K562 (cell line): ENCODE results near the gene CBX8.

Experiments used
- ILK ChIP-seq: fragments of 450-650 bp; IDR thresholded peaks from 2 replicates; pipeline ENCODE4 v1.6.1; 2016; ENCODE audit warnings: missing genetic modification characterization, low read depth, mild to moderate bottlenecking, missing compliant biosample characterization, moderate library complexity, borderline replicate concordance
- KDM1A ChIP-seq, 2 experiments: fragments of 450-650 bp; IDR thresholded peaks; 2 replicates each; pipeline ENCODE4 v1.6.1; 2016; ENCODE audit warnings: mild to moderate bottlenecking in 2 of 2
- MBD2 ChIP-seq: sonication (generic); IDR thresholded peaks from 2 replicates; pipeline ENCODE4 v1.6.1; 2016; ENCODE audit warnings: low read depth, borderline replicate concordance
- MIER1 ChIP-seq: fragments of 450-650 bp; IDR thresholded peaks from 2 replicates; pipeline ENCODE4 v1.6.1; 2016; ENCODE audit warnings: antibody characterized with exemption, mild to moderate bottlenecking, low read depth
- MYC ChIP-seq, 2 experiments: fragments of 250-450 bp in 1 of 2; sonication (Bioruptor Pico) in 1 of 2; IDR thresholded peaks; 2 replicates each; pipeline versions ENCODE4 v1.5.1 to v1.6.1; 2012 to 2021; ENCODE audit warnings: low read depth in 2 of 2, borderline replicate concordance in 1 of 2, improper control_type of control experiment in 1 of 2, low read length in 1 of 2, mild to moderate bottlenecking in 1 of 2, moderate library complexity in 1 of 2
- NFRKB ChIP-seq: fragments of 450-650 bp; IDR thresholded peaks from 2 replicates; pipeline ENCODE4 v1.6.1; 2016; ENCODE audit warnings: low read depth
- ZNF197 ChIP-seq: fragments of 200-800 bp; sonication (Bioruptor generic); IDR thresholded peaks from 2 replicates; pipeline ENCODE4 v1.6.1; 2016; ENCODE audit warnings: low read depth, missing genetic modification characterization, missing compliant biosample characterization
- ZNF274 ChIP-seq: IDR thresholded peaks from 2 replicates; pipeline ENCODE4 v1.6.1; 2011; ENCODE audit warnings: low read depth, mild to moderate bottlenecking, low read length, moderate library complexity, borderline replicate concordance
- ZNF3 ChIP-seq: fragments of 250-450 bp; sonication (Bioruptor Pico); IDR thresholded peaks from 2 replicates; pipeline ENCODE4 v1.5.0; 2021; ENCODE audit warnings: mild to moderate bottlenecking, moderate library complexity
- TF ChIP-seq, protein P1 (sequence below): fragments of 250-450 bp; sonication (Bioruptor Pico); IDR thresholded peaks from 2 replicates; pipeline ENCODE4 v1.5.0; 2021; ENCODE audit warnings: mild to moderate bottlenecking, moderate library complexity
- TF ChIP-seq, protein P2 (sequence below): sonication (generic); formaldehyde crosslinking; IDR thresholded peaks from 2 replicates; pipeline ENCODE4 v1.8.1; 2023; ENCODE audit warnings: mild to moderate bottlenecking, missing genetic modification reagents
- TF ChIP-seq, protein P3 (sequence below): fragments of 250-450 bp; sonication (Bioruptor Pico); IDR thresholded peaks from 2 replicates; pipeline ENCODE4 v1.5.0; 2020; ENCODE audit warnings: mild to moderate bottlenecking, borderline replicate concordance
- TF ChIP-seq, protein P4 (sequence below): IDR thresholded peaks from 3 replicates; pipeline ENCODE4 v1.6.1; 2011; ENCODE audit warnings: borderline replicate concordance, mild to moderate bottlenecking; ENCODE audit not compliant: insufficient read length, insufficient read depth

DNA sequence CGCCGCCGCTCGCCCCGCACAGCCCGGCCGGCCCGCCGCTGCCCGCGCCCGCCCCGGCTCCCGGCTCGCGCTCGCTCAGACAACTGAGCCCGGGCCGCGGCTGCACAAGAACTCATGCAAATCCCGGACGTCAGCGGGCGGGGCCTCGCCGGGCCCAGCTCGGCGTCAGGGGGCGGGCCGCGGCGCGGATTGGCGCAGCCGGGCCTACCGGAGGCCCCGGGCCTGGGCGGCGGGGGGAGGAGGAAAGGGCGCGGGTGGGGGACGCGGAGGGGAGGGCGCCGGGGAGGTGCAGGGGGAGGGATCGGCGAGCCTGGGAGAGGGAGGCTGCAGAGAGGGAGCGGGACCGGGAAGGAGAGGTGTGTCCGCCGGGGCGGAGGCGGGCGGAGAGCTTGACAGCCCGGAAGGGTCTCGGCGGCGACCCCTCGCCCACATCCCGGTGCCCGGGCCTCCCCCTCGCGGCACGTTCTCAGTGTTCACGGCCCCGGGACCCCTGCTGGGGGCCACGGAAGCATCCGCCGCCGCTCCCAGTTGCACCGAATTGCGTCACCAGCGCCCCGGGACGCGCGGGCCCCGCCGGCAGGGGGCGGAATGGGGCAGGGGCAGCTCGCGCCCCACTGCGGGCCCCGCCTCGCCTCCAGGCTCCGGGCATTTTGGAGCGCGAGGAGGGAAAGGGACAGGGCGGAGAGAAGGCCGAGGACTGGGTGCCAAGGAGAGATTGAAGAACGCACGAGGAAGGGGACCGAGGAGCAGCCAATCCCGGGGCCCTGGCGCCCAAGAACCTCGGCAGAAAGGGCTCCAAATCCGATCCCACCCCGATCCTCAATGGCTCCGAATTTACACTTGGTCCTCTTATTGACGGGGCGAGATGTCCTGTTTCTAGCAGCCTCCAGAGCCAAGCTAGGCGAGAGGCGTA, 42.7 kb upstream of the CBX8 start, which contains the start of gene CBX4:
- TF ChIP-seq, protein P1, sequence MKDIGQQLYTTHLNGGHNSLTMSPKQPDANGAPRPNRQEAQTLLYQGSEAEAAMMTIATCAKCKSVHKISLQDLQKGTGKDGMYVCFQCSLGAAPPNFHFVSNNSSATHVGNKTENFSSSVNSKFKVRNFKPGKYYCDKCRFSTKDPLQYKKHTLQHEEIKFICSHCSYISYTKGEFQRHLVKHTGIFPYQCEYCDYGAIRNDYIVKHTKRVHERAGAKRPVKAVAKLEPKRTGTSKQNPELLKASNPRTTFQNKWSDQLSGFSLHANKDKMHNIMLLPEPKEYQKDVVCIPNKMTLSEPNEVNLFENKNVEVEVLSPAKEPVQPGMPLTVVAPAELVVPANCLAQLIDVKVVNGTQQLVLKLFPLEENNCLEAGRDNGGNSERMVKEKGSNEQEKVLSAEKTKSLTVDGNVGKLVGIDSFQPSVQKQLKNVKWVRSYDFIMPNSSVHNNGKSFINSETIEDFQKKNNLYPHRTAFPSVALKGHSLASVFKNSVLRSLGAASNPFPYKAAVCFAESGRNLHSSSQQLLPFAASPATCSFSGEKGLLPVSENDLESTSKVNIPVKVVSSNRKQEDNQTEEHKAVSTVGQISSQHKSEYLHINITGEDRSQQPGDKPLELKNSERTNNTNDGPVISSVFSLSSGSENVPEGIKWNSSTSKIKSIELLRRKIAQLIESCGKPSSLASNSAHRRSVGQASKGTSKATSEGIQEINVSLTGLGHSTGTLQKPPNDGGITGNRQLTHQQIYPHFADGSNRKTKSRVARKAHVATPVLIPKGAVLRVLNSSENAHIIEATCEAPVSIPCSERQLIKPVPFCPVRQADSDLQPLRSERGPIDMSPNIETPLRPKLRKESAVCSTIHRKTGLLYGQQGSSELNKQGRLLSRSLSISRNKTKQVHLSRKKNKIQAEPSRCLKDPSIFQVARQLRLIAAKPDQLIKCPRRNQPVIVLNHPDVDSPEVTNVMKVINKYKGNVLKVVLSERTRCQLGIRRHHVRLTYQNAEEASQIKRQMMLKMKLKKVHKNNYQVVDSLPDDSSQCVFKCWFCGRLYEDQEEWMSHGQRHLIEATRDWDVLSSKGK (CRISPR knock-in tag): no peak
- TF ChIP-seq NFRKB (peak; percentile 82; the same call in 1 of the 2 replicates), ZNF197 (CRISPR knock-in tag) (0 out of 2 replicates have a peak, but pooled peaks have one; percentile 45), ZNF3 (CRISPR knock-in tag) (no peak), MIER1 (no peak), ZNF274 (no peak), KDM1A (IDR thresholded peaks at IDR 0.05) (peak in 1 of 2 experiments; percentile 57; a peak in 2 of 4 replicates), ILK (tag) (no peak), MYC (IDR thresholded peaks at IDR 0.05; ENCODE audit: low read depth, low read length) (peak; percentile 93), MYC (CRISPR knock-in tag; IDR thresholded peaks at IDR 0.05; ENCODE audit: borderline replicate concordance, low read depth) (no peak), MBD2 (peak; percentile 16; the same call in 1 of the 2 replicates)
- TF ChIP-seq, protein P2, sequence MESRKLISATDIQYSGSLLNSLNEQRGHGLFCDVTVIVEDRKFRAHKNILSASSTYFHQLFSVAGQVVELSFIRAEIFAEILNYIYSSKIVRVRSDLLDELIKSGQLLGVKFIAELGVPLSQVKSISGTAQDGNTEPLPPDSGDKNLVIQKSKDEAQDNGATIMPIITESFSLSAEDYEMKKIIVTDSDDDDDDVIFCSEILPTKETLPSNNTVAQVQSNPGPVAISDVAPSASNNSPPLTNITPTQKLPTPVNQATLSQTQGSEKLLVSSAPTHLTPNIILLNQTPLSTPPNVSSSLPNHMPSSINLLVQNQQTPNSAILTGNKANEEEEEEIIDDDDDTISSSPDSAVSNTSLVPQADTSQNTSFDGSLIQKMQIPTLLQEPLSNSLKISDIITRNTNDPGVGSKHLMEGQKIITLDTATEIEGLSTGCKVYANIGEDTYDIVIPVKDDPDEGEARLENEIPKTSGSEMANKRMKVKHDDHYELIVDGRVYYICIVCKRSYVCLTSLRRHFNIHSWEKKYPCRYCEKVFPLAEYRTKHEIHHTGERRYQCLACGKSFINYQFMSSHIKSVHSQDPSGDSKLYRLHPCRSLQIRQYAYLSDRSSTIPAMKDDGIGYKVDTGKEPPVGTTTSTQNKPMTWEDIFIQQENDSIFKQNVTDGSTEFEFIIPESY (CRISPR knock-in tag): peak; percentile 84
- TF ChIP-seq, protein P3, sequence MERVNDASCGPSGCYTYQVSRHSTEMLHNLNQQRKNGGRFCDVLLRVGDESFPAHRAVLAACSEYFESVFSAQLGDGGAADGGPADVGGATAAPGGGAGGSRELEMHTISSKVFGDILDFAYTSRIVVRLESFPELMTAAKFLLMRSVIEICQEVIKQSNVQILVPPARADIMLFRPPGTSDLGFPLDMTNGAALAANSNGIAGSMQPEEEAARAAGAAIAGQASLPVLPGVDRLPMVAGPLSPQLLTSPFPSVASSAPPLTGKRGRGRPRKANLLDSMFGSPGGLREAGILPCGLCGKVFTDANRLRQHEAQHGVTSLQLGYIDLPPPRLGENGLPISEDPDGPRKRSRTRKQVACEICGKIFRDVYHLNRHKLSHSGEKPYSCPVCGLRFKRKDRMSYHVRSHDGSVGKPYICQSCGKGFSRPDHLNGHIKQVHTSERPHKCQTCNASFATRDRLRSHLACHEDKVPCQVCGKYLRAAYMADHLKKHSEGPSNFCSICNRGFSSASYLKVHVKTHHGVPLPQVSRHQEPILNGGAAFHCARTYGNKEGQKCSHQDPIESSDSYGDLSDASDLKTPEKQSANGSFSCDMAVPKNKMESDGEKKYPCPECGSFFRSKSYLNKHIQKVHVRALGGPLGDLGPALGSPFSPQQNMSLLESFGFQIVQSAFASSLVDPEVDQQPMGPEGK: no peak
- TF ChIP-seq, protein P4, sequence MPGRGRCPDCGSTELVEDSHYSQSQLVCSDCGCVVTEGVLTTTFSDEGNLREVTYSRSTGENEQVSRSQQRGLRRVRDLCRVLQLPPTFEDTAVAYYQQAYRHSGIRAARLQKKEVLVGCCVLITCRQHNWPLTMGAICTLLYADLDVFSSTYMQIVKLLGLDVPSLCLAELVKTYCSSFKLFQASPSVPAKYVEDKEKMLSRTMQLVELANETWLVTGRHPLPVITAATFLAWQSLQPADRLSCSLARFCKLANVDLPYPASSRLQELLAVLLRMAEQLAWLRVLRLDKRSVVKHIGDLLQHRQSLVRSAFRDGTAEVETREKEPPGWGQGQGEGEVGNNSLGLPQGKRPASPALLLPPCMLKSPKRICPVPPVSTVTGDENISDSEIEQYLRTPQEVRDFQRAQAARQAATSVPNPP: no peak
